GM08714 (cell line): ENCODE results near the gene EHBP1.

Experiments
- H3K4me3 ChIP-seq: fragments of 200-500 bp; sonication (Bioruptor generic); 2 replicates; pipeline ENCODE4 v1.5.1; 2014; ENCODE audit warnings: mild to moderate bottlenecking, low read length, inconsistent platforms
- ZNF274 ChIP-seq: IDR thresholded peaks from 2 replicates; pipeline ENCODE4 v1.6.1; 2012; ENCODE audit warnings: mild to moderate bottlenecking, low read depth, low read length

Gene EHBP1

DNA sequence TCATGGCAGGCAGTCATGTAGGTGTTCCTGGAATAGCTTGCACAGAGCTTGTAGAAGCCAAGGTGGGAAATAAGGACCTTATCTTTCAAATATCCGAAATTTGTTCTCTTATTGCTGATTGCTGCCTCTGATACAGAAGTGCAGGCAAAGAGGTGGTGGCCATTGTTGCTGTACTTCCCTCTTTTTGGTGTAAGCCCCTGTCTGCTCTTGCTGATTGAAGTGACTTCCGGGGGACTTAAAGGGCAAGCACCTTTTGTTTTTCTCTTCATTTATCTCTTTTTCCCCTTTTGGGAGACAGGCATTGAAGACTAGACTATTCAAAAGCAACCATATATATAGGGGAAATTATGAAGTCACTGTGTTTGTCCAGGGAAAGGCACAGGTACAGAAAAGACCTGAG, 213.5 kb downstream of the EHBP1 start:
- no peak overlapping the region for H3K4me3 ChIP-seq
- no peak for TF ChIP-seq ZNF274

DNA sequence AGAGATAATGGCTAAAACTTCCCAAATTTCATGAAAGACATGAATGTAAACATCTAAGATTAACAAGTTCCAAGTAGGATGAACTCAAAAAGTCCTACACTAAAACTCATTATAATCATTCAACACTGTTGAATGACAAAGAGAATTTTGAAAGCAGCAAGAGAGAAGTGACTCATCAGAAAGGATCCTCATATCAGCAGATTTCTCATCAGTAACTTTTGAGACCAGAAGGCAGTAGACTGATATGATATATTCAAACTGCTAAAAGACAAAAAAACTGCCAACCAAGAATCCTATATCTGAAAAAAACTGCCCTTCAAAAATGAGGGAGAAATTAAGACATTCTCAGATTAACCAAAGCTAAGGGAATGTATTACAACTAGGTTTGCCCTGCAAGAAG, 214.6 kb downstream of the EHBP1 start:
- H3K4me3 ChIP-seq: no peak overlapping the region
- TF ChIP-seq ZNF274: no peak

DNA sequence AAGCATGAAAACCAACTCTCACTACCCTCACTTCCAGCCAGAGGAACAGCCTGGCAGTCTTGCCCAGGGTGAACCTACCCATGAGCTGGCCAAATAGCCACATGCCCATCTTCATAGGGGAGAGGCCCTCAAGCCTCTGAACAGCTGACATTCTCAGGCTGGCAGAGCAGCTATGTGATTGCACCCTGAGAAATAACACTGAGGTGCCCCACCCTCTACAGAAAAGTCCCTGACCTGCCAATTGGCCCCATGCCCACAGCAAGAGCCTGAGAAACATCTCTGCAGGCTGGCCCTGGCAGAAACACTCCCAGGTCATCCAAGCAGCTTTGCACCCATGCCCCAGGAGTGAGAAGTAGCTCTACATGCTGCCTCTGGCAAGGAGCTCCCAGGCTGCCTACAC, 217.7 kb downstream of the EHBP1 start:
- H3K4me3 ChIP-seq: no peak overlapping the region
- no peak for TF ChIP-seq ZNF274

DNA sequence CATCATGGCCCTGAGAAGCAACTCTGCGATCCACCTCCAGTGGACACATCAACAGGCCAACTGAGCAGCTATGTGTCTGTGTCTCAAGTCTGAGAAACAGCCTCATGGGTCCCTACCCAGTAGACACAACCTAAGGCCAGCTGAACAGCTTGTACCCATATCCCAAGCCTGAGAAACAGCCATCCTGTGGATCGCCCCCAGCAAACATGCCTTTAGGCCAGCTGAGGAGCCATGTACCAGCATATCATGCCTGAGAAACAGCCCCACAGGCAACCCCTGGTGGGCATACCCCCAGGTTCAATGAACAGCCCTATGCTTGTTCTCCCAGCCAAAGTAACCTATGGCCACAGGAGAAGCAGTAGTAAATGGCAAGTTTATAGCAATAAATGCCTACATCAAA, 218.4 kb downstream of the EHBP1 start:
- no peak for TF ChIP-seq ZNF274
- no peak overlapping the region for H3K4me3 ChIP-seq

DNA sequence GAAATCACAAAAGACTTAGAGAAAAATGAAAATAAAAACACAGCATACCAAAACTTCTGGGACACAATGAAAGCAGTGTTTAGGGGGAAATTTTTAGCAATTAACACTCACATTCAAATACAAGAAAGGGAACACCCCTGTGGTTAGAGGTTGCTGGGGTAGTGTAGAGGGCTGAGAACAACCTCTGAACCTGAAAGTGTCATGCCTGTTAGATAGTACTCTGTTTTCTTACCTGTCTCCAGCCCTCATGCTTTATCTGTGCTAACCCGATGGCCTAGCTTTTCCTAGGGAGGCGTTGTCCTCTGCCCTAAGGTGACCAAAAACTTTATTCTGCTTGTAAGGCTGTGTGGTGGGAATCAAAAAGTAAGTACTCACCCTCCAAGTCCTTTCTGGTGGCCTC, 222.5 kb downstream of the EHBP1 start:
- no peak overlapping the region for H3K4me3 ChIP-seq
- TF ChIP-seq ZNF274: no peak

DNA sequence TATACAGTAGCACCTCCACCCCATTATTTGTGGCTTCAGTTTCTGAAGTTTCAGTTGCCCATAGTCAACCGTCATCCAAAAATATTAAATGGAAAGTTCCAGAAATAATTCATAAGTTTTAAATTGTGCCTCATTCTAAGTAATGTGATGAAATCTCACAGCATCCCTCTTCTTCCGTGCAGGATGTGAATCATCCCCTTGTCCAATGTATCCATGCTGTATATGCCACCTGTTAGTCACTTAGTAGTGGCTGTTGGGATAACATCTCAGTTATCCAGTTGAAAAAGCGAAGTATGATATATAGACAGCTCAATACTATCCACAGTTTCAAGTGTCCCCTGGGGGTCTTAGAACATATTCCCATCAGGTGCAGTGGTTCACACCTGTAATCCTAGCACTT, 226.0 kb downstream of the EHBP1 start:
- TF ChIP-seq ZNF274: no peak
- H3K4me3 ChIP-seq: no peak overlapping the region

DNA sequence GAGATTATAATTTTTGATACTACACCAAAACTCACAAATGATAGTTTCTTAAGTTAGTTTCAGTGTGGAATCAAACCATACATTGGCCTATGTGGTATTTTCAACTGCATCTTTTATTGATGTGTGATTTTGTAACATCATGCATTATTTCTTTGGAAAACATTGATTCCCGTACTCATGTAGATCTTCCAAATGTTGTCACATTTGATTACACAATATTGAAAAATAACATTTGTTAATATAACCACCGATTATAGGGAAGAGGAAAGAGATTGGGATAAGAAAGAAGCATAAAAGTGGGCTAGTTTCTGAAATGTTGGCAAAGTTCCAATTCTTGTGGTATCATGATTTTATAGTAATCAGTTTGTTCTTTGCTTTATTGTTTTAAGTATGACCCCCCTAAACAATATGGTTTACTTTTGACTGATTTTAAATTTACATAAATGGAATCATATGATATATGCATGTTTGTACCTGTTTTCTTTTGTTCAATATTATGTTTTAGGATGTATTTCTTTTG, 227.9 kb downstream of the EHBP1 start:
- no peak for TF ChIP-seq ZNF274

DNA sequence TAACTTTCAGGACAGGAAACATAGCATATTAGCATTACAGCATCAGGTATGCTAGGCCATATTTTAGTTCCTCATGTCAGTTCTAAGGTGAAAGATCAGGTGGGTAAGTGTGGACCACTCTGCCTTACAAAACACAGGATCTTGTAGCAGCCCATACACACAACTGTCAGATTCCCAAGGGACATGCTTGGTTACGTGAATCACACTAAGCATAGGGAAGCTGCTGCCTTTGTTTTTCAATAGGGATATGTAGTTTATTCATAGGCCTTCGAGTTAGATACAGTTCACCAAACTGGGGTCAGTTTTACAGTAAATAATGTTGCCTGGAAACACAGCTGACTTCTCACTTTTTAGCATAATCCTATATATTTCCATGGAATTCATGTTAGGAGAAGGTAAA, 229.0 kb downstream of the EHBP1 start:
- no peak for TF ChIP-seq ZNF274
- no peak overlapping the region for H3K4me3 ChIP-seq

More for the DNA sequence above, 227.9 kb downstream of the EHBP1 start:
- H3K4me3 ChIP-seq: no peak overlapping the region

DNA sequence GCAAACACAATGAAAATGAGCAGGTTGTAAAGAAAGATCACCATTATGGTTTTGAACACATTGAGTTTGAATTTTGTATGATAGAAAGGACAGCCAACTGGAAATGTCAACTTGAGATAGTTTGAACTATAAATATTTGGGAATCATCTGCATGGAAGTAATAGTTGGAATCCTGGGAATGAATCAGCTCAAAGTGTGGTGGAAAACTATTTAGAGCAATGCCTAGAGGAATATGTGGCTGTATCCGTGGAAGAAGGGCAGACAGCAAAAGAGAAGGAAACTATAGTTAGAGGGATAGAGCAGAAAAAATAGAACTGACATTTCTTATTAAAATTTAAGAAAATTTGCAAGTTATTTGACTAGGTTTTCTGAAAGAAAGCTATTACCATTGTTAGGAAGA, 232.6 kb downstream of the EHBP1 start:
- no peak overlapping the region for H3K4me3 ChIP-seq
- TF ChIP-seq ZNF274: no peak

DNA sequence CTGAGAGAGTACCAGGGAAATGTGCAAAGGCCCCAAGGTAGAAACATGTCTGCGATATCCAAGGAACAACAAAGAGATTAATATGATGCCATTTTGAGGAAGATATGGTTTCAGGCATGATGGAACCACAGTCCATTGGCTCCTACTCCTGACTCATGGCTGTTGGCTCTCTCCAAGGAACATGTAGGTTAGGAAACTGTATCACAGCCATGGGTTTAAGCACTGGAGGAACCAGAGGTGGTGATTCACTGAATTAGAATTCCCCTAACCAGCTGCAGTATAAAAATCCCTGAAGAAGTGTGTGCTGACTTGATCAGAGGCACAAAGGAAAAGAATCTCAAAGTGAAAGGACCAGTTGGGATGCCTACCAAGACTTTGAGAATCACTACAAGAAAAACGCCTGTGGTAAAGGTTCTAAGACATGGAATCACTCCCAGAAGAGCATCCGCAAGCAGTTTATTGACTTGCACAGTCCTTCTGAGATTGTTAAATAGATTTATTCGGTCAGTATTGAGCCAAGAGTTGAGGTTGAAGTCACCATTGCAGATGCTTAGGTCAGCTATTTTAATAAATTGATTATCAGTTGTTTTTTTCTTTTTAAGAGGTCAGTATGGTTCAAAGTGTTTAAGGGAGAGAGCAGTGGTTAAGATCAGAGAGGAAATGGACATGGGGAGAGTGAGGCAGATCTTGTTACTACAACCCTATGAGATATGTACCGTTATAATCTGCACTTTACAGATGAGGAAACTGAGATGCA, 234.4 kb downstream of the EHBP1 start:
- H3K4me3 ChIP-seq: no peak overlapping the region
- TF ChIP-seq ZNF274: no peak

DNA sequence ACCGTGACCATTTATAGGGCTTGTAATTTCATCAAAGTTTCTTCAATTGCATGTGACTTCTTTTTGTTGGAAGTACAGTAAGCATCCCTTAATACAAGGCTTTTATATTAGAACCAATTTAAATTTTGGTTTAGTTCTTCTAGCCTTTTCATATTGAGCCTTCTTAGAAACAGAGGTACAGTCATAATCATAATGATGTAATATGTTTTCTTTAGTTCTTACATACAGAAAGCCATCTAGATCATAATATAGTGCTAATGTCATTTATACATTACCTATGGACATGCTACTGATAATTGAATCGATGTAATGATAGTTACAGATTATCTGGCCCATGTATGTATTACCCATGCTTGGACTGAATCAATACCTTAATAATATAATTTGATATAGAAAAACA, 235.2 kb downstream of the EHBP1 start:
- H3K4me3 ChIP-seq: no peak overlapping the region
- TF ChIP-seq ZNF274: no peak

DNA sequence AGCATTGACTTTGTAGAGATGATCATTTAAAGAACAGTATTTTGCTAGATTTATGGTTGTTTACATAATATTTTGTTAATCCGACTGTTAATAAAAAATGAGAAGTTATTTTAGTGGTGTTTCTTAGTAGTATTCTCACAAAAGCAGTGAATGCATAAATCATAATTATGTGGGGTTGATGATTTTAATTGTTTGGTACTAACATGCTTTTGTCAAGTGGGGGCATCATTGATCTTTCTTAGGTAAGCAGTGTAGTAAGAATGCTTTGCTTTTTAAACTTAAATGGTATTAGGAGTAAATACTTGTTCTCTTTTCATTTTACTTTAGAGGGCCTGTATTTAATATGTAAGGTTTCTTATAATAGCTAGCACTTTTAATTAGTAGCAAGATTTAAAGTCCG, 235.9 kb downstream of the EHBP1 start:
- no peak overlapping the region for H3K4me3 ChIP-seq
- no peak for TF ChIP-seq ZNF274

DNA sequence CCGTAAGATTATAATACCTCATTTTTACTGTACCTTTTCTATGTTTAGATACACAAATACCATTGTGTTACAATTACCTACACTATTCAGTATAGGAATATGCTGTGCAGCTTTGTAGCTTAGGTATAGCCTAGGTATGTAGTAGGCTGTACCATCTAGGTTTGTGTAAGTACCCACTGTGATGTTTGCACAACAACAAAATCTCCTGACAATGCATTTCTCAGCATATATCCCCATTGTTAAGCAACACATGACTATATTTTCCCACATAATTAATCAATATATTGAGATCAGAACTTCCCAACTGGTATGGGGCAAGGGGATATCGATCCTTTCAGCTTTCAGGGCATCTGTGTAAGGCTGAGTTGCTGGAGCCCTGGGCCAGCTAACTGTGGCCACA, 238.8 kb downstream of the EHBP1 start:
- H3K4me3 ChIP-seq: no peak overlapping the region
- TF ChIP-seq ZNF274: no peak

DNA sequence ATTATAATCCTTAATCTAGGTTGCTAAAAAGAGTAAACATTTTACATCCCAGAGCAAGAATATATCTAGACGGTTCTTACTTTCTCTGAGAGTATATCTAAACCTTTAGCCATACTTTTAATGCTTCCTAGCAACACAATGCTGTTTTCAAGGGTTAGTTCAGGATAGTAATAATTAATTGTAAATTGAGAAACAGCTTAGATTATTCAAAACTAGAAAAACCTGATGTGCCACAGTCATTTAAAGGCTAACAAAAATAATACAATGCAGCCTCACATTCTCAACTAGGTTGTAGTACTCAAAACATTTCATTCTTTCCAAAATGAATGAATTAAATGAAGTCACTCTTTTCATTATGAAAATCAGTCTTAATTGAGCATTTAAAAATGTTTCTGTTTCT, 241.9 kb downstream of the EHBP1 start:
- no peak for TF ChIP-seq ZNF274
- no peak overlapping the region for H3K4me3 ChIP-seq

DNA sequence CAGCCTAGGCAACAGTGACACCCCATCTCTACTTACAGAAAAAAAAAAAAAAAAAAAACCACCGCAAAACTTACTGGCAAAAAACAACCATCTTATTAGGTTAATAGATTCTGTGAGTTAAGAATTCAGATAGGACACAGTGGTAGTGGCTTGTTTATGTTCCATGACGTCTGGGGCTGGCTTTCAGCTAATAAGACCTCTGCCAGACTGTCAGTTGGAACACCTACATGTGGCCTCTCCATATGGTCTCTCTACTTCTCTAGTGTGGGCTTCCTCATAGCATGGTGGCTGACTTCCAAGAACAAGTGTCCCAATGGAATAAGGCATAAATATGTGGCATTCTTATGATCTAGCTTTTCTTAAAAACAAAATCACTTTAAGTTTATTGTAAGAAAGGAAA, 251.1 kb downstream of the EHBP1 start:
- H3K4me3 ChIP-seq: no peak overlapping the region

DNA sequence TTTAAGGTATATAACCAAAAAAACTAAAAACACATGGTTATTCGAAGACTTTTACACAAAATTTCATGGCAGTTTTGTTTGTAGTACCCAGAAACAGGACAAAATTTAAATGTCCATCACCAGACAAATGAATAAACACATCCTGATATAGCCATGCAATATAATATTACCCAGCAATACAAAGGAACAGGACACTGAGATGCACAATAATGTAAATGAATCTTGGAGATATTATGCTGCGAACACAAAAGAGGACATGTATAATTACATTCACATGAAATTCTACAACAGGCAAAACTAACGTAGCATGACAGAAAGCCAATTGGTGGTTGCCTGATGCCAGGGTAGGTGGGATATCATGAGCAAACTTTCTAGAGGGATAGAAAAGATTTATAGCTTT, 252.7 kb downstream of the EHBP1 start:
- TF ChIP-seq ZNF274: no peak

More for the DNA sequence above, 251.1 kb downstream of the EHBP1 start:
- no peak for TF ChIP-seq ZNF274

More for the DNA sequence above, 252.7 kb downstream of the EHBP1 start:
- no peak overlapping the region for H3K4me3 ChIP-seq
